GM12873 (cell line): ENCODE measurements around the gene STK17A.

Experiments
- TF ChIP-seq, protein P1 (sequence below): IDR thresholded peaks from 2 replicates; pipeline ENCODE4 v1.5.1; 2012; ENCODE audit warnings: low read depth, mild to moderate bottlenecking, moderate library complexity, low read length, control low read depth; ENCODE audit not compliant: insufficient read depth; ENCODE audit errors: missing control alignments

STK17A gene

GRCh38 chr7:43591558-43592180, 8.8 kb downstream of the STK17A start:
- TF ChIP-seq, protein P1, sequence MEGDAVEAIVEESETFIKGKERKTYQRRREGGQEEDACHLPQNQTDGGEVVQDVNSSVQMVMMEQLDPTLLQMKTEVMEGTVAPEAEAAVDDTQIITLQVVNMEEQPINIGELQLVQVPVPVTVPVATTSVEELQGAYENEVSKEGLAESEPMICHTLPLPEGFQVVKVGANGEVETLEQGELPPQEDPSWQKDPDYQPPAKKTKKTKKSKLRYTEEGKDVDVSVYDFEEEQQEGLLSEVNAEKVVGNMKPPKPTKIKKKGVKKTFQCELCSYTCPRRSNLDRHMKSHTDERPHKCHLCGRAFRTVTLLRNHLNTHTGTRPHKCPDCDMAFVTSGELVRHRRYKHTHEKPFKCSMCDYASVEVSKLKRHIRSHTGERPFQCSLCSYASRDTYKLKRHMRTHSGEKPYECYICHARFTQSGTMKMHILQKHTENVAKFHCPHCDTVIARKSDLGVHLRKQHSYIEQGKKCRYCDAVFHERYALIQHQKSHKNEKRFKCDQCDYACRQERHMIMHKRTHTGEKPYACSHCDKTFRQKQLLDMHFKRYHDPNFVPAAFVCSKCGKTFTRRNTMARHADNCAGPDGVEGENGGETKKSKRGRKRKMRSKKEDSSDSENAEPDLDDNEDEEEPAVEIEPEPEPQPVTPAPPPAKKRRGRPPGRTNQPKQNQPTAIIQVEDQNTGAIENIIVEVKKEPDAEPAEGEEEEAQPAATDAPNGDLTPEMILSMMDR, result no peak

GRCh38 chr7:43592326-43592725, 9.4 kb downstream of the STK17A start:
- TF ChIP-seq, protein P1, result no peak

GRCh38 chr7:43593010-43593409, 10.1 kb downstream of the STK17A start:
- TF ChIP-seq, protein P1, result no peak

- TF ChIP-seq, protein P1, result no peak
These were observed 11.1 kb downstream of the STK17A start for GRCh38 chr7:43594020-43594419.

GRCh38 chr7:43600056-43600455, 17.1 kb downstream of the STK17A start:
- TF ChIP-seq, protein P1, result no peak

DNA sequence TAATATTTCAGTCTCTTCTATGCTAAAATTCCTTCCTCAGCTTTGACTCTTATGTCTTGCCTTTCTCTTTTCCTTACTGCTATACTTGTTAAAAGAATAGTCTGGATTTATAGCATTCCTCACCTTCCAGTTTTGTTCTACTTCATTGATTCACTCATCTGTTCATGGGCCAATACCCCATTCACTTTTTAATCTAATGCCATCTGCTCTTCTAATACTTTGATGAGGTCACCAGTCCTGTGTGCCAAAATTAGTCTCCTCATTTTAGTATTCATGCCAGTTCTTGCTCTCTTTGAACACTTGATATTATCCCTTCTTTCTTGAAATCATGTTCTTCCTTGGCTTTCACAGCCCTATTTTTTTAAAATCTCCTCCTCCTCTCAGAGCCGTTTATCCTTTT, 19.3 kb downstream of the STK17A start:
- TF ChIP-seq, protein P1, result no peak

GRCh38 chr7:43604251-43604650, 21.3 kb downstream of the STK17A start:
- TF ChIP-seq, protein P1, result no peak
